Astrocyte (in vitro differentiated cells and primary cell): Measurements from ENCODE around the gene SARDH.

Source experiments
- CTCF ChIP-seq: IDR thresholded peaks from 2 replicates; pipeline ENCODE4 v1.5.1; 2011; ENCODE audit warnings: low read depth, mild to moderate bottlenecking, inconsistent platforms, low read length, moderate library complexity; ENCODE audit not compliant: insufficient read depth
- EZH2 ChIP-seq: IDR thresholded peaks from 2 replicates; pipeline ENCODE4 v1.6.1; 2012; ENCODE audit warnings: mild to moderate bottlenecking, low read length, inconsistent platforms; ENCODE audit not compliant: insufficient read depth

- TF ChIP-seq CTCF = no peak
- no peak for TF ChIP-seq EZH2
Measured at GRCh38 chr9:133647148-133647547, 91.0 kb downstream of the SARDH start.
